IMR-90 (cell line): ENCODE data around the gene LCN2. TPM values are rescaled to one million over a fixed set of nuclear protein-coding genes. Genes with fewer than 3 reads are reported as not detected.

Experiments
- ATAC-seq: fragments of 200-7000 bp; cut with Tn5 transposase; 2 replicates; pipeline ENCODE4 v1.9.1; 2020; ENCODE audit warnings: low read depth, mild to moderate bottlenecking, moderate library complexity
- BruUV-seq: library from RNA; stranded (reverse); fragments of 400-500 nt; replicated peaks from 2 replicates; lab custom pipeline; 2021; lab: Mats Ljungman, UMichigan
- CTCF ChIA-PET: fragments of 300-600 bp; formaldehyde crosslinking; extraction: SDS; loops from one replicate; lab custom pipeline; 2021; ENCODE audit warnings: antibody characterized with exemption; lab: Yijun Ruan, JAX
- POLR2A ChIA-PET: fragments of 300-600 bp; sonication (Branson Sonifier 250); formaldehyde crosslinking; loops from one replicate; lab custom pipeline; 2022; ENCODE audit warnings: antibody characterized with exemption; ENCODE audit not compliant: unreplicated experiment; lab: Charles Lee
- DNase-seq: peaks from one replicate; pipeline ENCODE4 v3.0.0; 2013
- H2AFZ ChIP-seq: replicated peaks from 2 replicates; pipeline ENCODE3; 2013; ENCODE audit warnings: low read length, mild to moderate bottlenecking; ENCODE audit not compliant: poor library complexity
- H2AK5ac ChIP-seq: 2 replicates; pipeline ENCODE4 v1.6.1; 2013; ENCODE audit warnings: low read depth, low read length, inconsistent platforms
- H2AK9ac ChIP-seq: replicated peaks from 2 replicates; pipeline ENCODE3; 2013; ENCODE audit warnings: mild to moderate bottlenecking, low read depth, low read length, moderate library complexity; ENCODE audit not compliant: poor library complexity
- H2BK120ac ChIP-seq: 2 replicates; pipeline ENCODE4 v1.6.1; 2013; ENCODE audit warnings: low read depth, low read length, inconsistent platforms
- H2BK15ac ChIP-seq: 3 replicates; pipeline ENCODE4 v1.6.1; 2013; ENCODE audit warnings: low read depth, low read length, inconsistent platforms
- H2BK20ac ChIP-seq: 2 replicates; pipeline ENCODE4 v1.6.1; 2013; ENCODE audit warnings: low read depth, mild to moderate bottlenecking, inconsistent platforms, low read length, moderate library complexity
- H2BK5ac ChIP-seq: 2 replicates; pipeline ENCODE4 v1.6.1; 2013; ENCODE audit warnings: mild to moderate bottlenecking, low read depth, low read length, inconsistent platforms; ENCODE audit not compliant: poor library complexity, severe bottlenecking
- H3K14ac ChIP-seq: replicated peaks from 2 replicates; pipeline ENCODE4 v1.6.1; 2013; ENCODE audit warnings: low read depth, low read length, inconsistent platforms
- H3K18ac ChIP-seq: 2 replicates; pipeline ENCODE4 v1.6.1; 2013; ENCODE audit warnings: low read depth, low read length, control low read depth
- H3K23ac ChIP-seq: 2 replicates; pipeline ENCODE4 v1.6.1; 2013; ENCODE audit warnings: low read depth, low read length, inconsistent platforms
- H3K27ac ChIP-seq: 2 replicates; pipeline ENCODE4 v1.5.1; 2013; ENCODE audit warnings: mild to moderate bottlenecking, control low read depth, low read length; ENCODE audit not compliant: insufficient read depth
- H3K27me3 ChIP-seq: 2 replicates; pipeline ENCODE4 v1.6.1; 2013; ENCODE audit warnings: low read length; ENCODE audit not compliant: control insufficient read depth, insufficient read depth
- H3K36me3 ChIP-seq: 2 replicates; pipeline ENCODE4 v1.6.1; 2013; ENCODE audit warnings: low read length, mixed read lengths; ENCODE audit not compliant: control insufficient read depth, insufficient read depth
- H3K4ac ChIP-seq: 2 replicates; pipeline ENCODE4 v1.6.1; 2013; ENCODE audit warnings: low read depth, low read length, inconsistent platforms
- H3K4me1 ChIP-seq: 2 replicates; pipeline ENCODE4 v1.6.1; 2013; ENCODE audit warnings: low read length, mixed read lengths; ENCODE audit not compliant: control insufficient read depth, insufficient read depth
- H3K4me2 ChIP-seq: 2 replicates; pipeline ENCODE4 v1.6.1; 2013; ENCODE audit warnings: low read depth, mild to moderate bottlenecking, control low read depth, low read length, moderate library complexity
- H3K4me3 ChIP-seq: 2 replicates; pipeline ENCODE4 v1.5.1; 2013; ENCODE audit warnings: low read depth, mild to moderate bottlenecking, control low read depth, low read length, moderate library complexity; ENCODE audit not compliant: insufficient read depth
- H3K56ac ChIP-seq: 2 replicates; pipeline ENCODE4 v1.6.1; 2013; ENCODE audit warnings: low read length, inconsistent platforms; ENCODE audit not compliant: insufficient read depth; ENCODE audit errors: extremely low read depth
- H3K79me1 ChIP-seq, 2 experiments: 2 replicates each; pipeline ENCODE4 v1.6.1; 2013; ENCODE audit warnings: low read length in 2 of 2, inconsistent platforms in 1 of 2, low read depth in 1 of 2
- H3K9ac ChIP-seq: 2 replicates; pipeline ENCODE4 v1.6.1; 2013; ENCODE audit warnings: low read depth, low read length, control low read depth
- H3K9me1 ChIP-seq: 2 replicates; pipeline ENCODE4 v1.6.1; 2013; ENCODE audit warnings: low read length, inconsistent platforms; ENCODE audit not compliant: insufficient read depth
- H3K9me3 ChIP-seq: 2 replicates; pipeline ENCODE4 v1.6.1; 2013; ENCODE audit warnings: low read length; ENCODE audit not compliant: control insufficient read depth, insufficient read depth
- H4K20me1 ChIP-seq: 2 replicates; pipeline ENCODE4 v1.6.1; 2013; ENCODE audit warnings: low read length, inconsistent platforms; ENCODE audit not compliant: insufficient read depth
- H4K5ac ChIP-seq: 2 replicates; pipeline ENCODE4 v1.6.1; 2013; ENCODE audit warnings: mild to moderate bottlenecking, low read depth, low read length, control low read depth
- H4K8ac ChIP-seq, 2 experiments: 2 replicates each; pipeline ENCODE4 v1.6.1; 2013; ENCODE audit warnings: low read depth in 2 of 2, low read length in 2 of 2, control low read depth in 1 of 2, inconsistent platforms in 1 of 2
- H4K91ac ChIP-seq: 2 replicates; pipeline ENCODE4 v1.6.1; 2013; ENCODE audit warnings: low read depth, low read length, inconsistent platforms; ENCODE audit not compliant: insufficient read depth
- MAZ ChIP-seq: IDR thresholded peaks from 2 replicates; pipeline ENCODE4 v1.6.1; 2012; ENCODE audit warnings: low read depth, mild to moderate bottlenecking, low read length, improper control_type of control experiment, moderate library complexity, borderline replicate concordance
- SMC3 ChIP-seq: fragments of 150-350 bp; IDR thresholded peaks from 2 replicates; pipeline ENCODE4 v1.6.1; 2016; ENCODE audit warnings: low read depth, mild to moderate bottlenecking, antibody characterized with exemption, low read length, moderate library complexity
- USF2 ChIP-seq: fragments of 150-350 bp; IDR thresholded peaks from 2 replicates; pipeline ENCODE4 v1.6.1; 2017; ENCODE audit warnings: mild to moderate bottlenecking, antibody characterized with exemption, low read length, low read depth
- WGBS, 2 experiments: methylation state at CpG; one replicate each; pipeline versions ENCODE4 v1.1.5 to v1.1.7; 2013; ENCODE audit warnings: missing lambda C conversion rate in 2 of 2; ENCODE audit not compliant: insufficient read length in 1 of 2; ENCODE audit errors: extremely low coverage in 2 of 2; 5-methylcytosine and 5-hydroxymethylcytosine counted together
- dilution Hi-C: fragments of 300-500 bp; cut with HindIII; formaldehyde crosslinking; loops from one replicate; pipeline ENCODE4 v1.14.3; 2018; ENCODE audit warnings: low sequenced_read_pairs; ENCODE audit not compliant: unreplicated experiment
- in situ Hi-C: fragments of 300-500 bp; cut with MboI; formaldehyde crosslinking; loops from 3 replicates; pipeline ENCODE4 v1.14.3; 2019; ENCODE audit warnings: low sequenced_read_pairs, inconsistent platforms, mixed read lengths
- intact Hi-C: fragments of 100-400 bp; cut with micrococcal nuclease; formaldehyde crosslinking; loops from 2 replicates; pipeline ENCODE4 v1.10.0; 2022
- polyA plus RNA-seq, 3 experiments: library from polyadenylated mRNA; depleted of rRNA; stranded (reverse); fragments of >200 nt; gene quantifications; 2 replicates each; pipeline ENCODE4 v1.2.3, GENCODE V29; 2012; ENCODE audit warnings: low replicate concordance in 1 of 3
- total RNA-seq: library from RNA; depleted of rRNA; stranded (reverse); fragments of >200 nt; gene quantifications from 2 replicates; pipeline ENCODE4 v1.2.3, GENCODE V29; 2012

LCN2 gene
- total and polyA plus RNA-seq, 2 of the 4 experiments (the other 2 are of a cell fraction), result not detected

- TF ChIP-seq MAZ (0 out of 2 replicates have a peak, but pooled peaks have one; percentile 4), SMC3 (no peak), USF2 (peak; percentile 74)
- ChIA-PET CTCF (interaction anchor here (0.8 to 1.2 kb wide), 2 partner anchors 18 to 62 kb away, joined by 3 read pairs; no protein-coding TSS in a partner anchor), POLR2A (no interaction called here)
- Histone ChIP-seq H3K18ac (no peak overlapping the region), H3K9me1 (peaks cover 9% of the 10 kb centered on the region; the same call in 1 of the 2 replicates), H3K79me1 (peaks cover 14 to 36% of the 10 kb centered on the region in 2 experiments), H3K23ac (peak overlapping the region; percentile 72; the same call in 1 of the 2 replicates), H3K56ac (no peak overlapping the region; the same call in 1 of the 2 replicates), H2BK20ac (no peak overlapping the region), H4K91ac (peak overlapping the region; percentile 34; the same call in 1 of the 2 replicates), H3K36me3 (peaks cover 10% of the 10 kb centered on the region), H3K27ac (no peak overlapping the region), H2AK5ac (0 out of 2 replicates have a peak overlapping the region, but pooled peaks have one; percentile 39), H3K4me3 (peak overlapping the region; percentile 13; the same call in 1 of the 2 replicates), H2BK15ac (peak overlapping the region; percentile 47; the same call in 1 of the 3 replicates), H2BK5ac (no peak overlapping the region), H2AFZ (peak overlapping the region; percentile 96), H3K27me3 (no peaks in the 10 kb centered on the region), H3K4me2 (peak overlapping the region; percentile 37), H3K9me3 (no peaks in the 10 kb centered on the region), H3K4ac (peak overlapping the region; percentile 65), H4K20me1 (no peaks in the 10 kb centered on the region), H3K9ac (no peak overlapping the region), H3K4me1 (peaks cover 10% of the 10 kb centered on the region), H2BK120ac (no peak overlapping the region; the same call in 1 of the 2 replicates), H4K8ac (peak overlapping the region; percentile 76 to 97; a peak in 2 of 4 replicates), H2AK9ac (peak overlapping the region; percentile 93), H3K14ac (0 out of 2 replicates have a peak overlapping the region, but pooled peaks have one; percentile 15), H4K5ac (peak overlapping the region; percentile 39; the same call in 1 of the 2 replicates)
- in situ Hi-C loops (no loop called here), dilution Hi-C loops (no loop called here), intact Hi-C loops (no loop called here)
- no TSS peak for BruUV-seq
- DNase-seq, result peak; percentile 60
- WGBS, 2 experiments, result 8% methylated on average over 39 of the region's 56 CpGs; no CpG with 5 or more reads in 1 of the 2 experiments
- peak; percentile 25 for ATAC-seq
Observed at GRCh38 chr9:128192601-128193371, 43.5 kb downstream of the LCN2 start.
